Middle frontal gyrus (tissue), 1 donor: ENCODE results near the gene NAA25.
"Not testable (repeated sequence)": the region's sequence is repeated elsewhere in the genome, so short reads cannot be mapped to it uniquely, and the experiment has no call there.

ENCODE experiments used
- DNase-seq: peaks from one replicate; pipeline ENCODE4 v3.0.0-alpha.2; 2015; ENCODE audit warnings: low spot score; ENCODE audit errors: extremely low spot score

NAA25 gene

DNA sequence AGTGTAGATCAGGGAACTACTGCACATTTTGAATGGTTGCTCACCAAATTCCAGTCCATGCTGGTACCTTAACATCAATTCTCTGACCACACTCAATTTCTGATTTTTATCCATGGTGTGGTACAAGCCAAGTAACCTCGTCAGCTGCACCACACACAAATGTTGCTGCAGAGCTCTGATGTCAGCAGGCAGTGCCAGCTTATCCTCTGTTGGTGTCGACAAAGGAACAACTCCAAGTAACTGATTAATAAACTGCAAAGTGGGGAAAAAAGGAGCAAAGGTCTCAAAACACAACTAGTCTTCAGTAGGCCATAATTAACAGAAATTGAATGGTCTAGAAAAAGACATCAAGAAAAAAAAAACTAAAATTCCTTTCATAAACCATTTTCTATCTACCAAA is 47.4 kb downstream of the NAA25 start:
- no peak for DNase-seq

- DNase-seq = no peak
Measured at GRCh38 chr12:112049351-112049750, 59.2 kb downstream of the NAA25 start.

GRCh38 chr12:112046003-112046402 is 62.6 kb downstream of the NAA25 start:
- DNase-seq = no peak

GRCh38 chr12:112036614-112037013 is 72.0 kb downstream of the NAA25 start:
- DNase-seq = not testable (repeated sequence)

GRCh38 chr12:112035219-112035785 is 73.3 kb downstream of the NAA25 start:
- no peak for DNase-seq

DNA sequence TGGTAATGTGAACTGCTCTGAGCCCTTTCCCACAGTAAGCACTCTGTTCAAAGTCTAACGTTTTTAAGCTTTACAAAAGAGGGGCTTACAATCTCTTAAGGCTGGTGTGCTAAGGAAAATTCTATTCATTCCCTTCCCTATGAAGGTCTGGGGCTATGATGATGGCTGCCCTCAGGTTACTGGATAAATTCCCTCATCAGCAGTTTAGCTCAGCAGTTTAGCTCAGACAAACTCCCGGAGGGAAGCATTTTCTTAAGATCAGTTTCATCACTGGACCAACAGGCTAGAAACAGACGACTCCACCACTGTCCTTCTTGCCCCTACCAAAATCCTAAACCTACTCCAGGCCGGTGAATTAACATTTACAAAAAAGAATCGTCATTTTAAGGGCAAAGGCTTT is 76.3 kb downstream of the NAA25 start:
- no peak for DNase-seq

DNA sequence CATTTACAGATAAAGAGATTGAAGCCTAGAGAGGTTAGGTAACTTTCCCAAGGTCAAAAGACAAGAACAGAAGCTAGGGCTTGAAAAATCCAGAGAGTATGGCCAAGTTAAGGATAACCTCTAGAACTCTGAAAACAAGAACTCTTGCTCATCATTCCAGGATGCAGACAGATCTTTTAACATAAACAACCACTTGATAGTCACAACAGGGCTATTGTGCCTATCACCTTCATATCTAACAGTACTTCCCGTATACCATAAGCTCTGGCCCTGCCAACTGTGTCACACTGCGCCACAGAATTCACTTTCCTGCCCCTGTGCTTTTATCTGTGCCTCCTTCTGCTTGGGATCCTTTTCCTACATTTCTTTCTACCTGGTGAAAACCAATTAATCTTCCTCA is 77.1 kb downstream of the NAA25 start:
- DNase-seq = no peak

DNA sequence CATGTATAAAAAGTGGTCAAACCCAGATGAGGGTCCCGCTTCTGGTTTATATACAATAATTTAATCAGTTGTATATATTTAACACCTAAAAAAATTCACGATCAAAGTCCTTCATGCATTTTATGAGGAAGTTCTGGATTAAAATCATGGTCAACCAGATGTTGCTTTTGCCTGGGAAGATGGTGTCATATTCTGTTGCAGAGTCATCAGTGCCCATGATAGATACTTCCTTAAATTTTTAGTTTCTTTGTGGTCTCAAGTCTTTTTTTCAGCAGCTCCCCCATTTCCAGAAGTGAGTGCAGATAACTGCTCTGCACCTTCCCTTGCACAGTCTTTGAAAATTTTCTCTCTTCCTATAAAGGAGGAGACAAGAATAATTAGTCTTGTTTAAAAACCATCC is 79.3 kb downstream of the NAA25 start:
- DNase-seq = no peak

DNA sequence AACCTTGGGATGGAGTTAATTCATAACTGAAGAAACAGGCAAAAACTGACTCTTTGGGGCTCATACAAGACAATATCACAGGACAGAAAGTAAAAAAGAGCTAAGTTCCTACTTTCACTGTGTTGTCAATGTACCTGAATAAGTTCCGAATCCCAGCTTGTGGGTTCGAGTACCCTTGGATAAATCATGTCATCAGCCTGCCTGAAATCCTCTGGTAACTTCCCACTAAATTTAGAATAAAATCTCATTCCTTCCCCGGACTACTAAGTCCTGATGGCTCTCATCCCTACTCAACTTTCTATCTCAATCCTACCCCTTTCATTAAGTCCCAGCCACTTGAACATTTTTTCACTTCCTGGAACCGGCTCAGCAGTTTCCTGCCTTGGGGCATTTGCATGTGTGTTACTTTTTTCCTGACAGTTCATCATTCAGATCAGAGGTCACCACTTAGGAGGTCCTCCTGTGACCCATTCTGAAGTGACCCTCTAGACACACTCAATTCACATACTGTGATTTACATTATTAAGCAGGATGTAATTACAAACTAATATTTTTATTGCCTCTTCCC is 82.7 kb downstream of the NAA25 start:
- DNase-seq = no peak

GRCh38 chr12:112023759-112024396 is 84.7 kb downstream of the NAA25 start:
- DNase-seq = no peak

- DNase-seq = no peak
Measured at GRCh38 chr12:112022241-112023016, 86.2 kb downstream of the NAA25 start.

DNA sequence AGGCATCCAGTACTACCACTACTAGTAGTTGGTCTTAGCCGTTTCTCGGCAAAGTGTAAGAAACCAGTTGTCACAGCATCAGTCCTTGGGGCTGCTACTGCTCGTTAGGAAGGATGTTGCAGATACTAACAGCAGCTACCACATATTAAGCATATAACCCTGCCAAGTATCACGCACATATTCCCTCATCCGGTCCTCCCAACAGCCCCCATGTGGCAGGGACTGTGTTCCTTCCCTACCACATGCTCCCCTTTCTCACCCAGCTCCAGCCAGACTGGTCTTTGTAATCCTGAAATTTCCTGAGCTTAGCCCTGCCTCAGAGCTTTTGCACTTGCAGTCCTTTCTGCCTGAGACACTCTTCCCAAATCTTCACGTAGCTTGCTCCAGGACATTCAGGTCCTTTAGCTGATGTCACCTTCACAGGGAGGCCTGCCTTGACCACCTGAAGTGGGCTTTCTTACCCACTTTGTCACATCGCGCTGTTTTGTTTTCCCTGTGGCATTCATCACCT is 87.6 kb downstream of the NAA25 start:
- no peak for DNase-seq

GRCh38 chr12:112018571-112019237 is 89.9 kb downstream of the NAA25 start:
- no peak for DNase-seq

DNA sequence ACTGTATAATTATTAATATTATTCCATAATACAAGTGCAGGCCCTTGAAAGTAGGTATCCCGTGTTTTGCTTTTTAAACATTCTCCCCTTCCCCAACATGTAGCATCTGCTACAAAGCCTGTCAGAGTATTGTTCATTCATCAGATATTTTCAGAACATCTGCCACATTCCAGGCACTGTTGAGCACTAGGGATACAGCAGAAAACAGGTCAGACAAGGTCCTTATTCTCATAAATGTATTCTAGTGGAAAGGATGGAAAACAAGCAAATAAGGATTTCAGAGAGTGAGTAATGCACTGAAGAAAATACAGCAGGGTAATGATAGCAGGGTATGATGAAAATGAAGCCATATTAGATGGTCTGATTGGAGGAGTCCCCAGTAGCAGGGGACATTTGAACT is 91.5 kb downstream of the NAA25 start:
- DNase-seq = no peak

DNA sequence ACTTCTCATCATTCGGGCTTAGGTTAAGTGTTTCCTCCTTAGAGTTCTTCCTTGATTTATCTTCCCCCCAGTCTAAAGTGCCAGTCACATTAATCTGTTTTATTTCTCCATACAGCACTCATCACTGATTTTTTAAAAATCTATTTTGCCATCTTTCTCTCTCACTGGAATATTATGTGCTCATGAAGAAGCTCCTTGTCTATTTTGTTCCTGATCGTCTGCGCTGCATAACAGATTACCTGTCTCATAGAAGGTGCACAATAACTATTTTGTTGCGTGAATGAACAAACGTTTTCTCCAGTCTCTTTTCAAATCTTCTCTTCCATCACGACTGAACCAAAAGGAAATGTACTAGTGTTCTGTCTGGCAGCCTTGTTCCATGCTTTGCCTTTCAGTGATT is 92.6 kb downstream of the NAA25 start:
- DNase-seq = no peak

DNA sequence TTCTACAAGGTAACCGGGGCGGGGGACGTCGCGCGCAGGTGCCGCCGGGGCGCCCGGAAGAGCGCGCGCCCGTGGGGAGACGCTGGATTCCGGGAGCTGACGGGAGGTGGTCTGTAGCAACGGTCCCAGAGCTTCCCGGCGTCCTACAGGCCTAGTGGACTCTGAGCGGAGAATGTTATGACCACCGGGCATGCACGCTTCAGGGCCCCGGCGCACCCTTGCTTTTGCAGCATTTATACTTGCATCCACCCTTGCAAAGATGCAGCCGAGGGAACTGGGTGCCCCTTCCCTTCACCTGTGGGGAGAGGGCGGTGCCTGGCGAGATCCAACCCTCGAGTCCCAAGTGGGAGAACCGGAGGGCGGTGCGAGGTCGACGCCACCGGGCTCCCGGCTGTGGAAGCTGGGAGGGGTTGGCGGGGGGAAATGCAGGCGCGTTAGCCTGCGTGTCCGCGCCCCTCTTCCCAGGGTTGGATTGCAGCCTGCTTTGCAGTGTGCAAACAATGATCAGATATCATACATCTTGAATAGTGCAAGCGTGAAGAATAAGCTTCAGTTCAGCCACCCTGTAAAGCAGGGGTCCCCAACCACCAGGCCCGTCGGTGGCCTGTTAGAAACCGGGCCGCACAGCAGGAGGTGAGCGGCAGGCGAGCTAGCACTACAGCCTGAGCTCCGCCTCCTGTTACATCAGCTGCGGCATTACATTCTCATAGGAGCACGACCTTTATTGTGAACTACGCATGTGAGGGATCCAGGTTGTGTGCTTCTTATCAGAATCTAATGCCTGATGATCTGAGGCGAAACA is 94.8 kb downstream of the NAA25 start:
- no peak for DNase-seq

DNA sequence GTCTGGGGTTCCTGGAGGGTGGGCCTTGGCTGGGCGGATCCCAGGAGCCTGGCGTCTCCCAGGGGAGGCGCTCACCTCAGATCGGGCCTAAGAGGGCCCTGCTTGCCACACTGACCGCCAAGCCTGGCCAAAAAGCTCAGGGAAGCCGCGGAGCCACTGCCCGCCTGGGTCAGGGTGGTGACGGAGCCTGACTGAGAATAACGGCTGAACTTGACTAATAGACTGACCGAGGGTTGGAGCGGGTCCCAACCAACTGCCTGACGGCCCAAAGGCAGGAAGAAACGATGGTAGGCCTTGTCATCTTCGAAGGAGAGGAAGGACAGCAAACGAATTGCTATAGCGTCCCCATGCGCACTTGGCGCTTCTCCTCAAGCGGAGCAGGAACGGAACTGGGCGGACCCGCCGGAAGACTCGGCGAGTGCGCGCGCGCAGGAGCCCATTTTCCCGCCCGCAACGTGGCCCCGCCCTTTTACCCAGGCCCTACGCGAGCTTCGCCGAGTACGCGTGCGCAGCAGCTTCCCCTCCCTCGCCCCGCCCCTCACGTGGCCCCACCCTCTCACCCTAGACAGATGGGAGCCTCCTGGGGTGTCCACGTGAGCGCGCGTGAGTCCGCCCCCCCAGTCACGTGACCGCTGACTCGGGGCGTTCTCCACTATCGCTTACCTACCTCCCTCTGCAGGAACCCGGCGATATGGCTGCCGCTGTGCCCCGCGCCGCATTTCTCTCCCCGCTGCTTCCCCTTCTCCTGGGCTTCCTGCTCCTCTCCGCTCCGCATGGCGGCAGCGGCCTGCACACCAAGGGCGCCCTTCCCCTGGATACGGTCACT is 95.6 kb downstream of the NAA25 start, which contains the start of the genes ERP29 and TMEM116:
Gene ERP29 (plus strand): TSS at position 652 of the 826 bp plus-strand sequence. CDS start 40 bp downstream, at position 692.
Gene TMEM116 (minus strand): TSS at position 391 of the 826 bp plus-strand sequence. CDS start 7,895 bp downstream, outside the sequence.
- peak; percentile 94 for DNase-seq

GRCh38 chr12:112011685-112012084 is 96.9 kb downstream of the NAA25 start:
- no peak for DNase-seq
